Activated CD8-positive, alpha-beta memory T cell treated with anti-CD3 and anti-CD28 coated beads for 36 hours (primary cell): ENCODE measurements around the gene MINDY1. TPM values are rescaled to one million over a fixed set of nuclear protein-coding genes. Genes with fewer than 3 reads are reported as not detected.

ENCODE experiments used
- CTCF ChIA-PET: fragments of 350-600 bp; sonication (Branson Sonifier 250); formaldehyde crosslinking; loops from one replicate; lab custom pipeline; 2021; ENCODE audit warnings: antibody characterized with exemption; lab: Charles Lee
- POLR2A ChIA-PET: fragments of 350-600 bp; sonication (Branson Sonifier 250); formaldehyde crosslinking; loops from one replicate; lab custom pipeline; 2021; ENCODE audit warnings: antibody characterized with exemption; lab: Charles Lee
- total RNA-seq, 2 experiments: library from RNA; stranded (reverse); gene quantifications; one replicate each; pipeline ENCODE4 v1.2.3, GENCODE V29; 2021

MINDY1 gene
- 1 to 10 TPM; 4.8 to 5.7 TPM for total RNA-seq

- POLR2A ChIA-PET = interaction anchor here (0.7 to 1.8 kb wide), 6 partner anchors 33 to 445 kb away, joined by 3 to 7 read pairs (median 3); partner anchors contain the start of genes C1orf56, CDC42SE1, ENSA and MCL1
- CTCF ChIA-PET = interaction anchor here (1.2 to 3.3 kb wide), 6 partner anchors 11 to 54 kb away, joined by 3 to 15 read pairs (median 3); partner anchors contain the start of genes CDC42SE1 and MLLT11
Measured at GRCh38 chr1:151006327-151007052, at the start of gene MINDY1. MINDY1 (minus strand) TSS chr1:151006902; CDS start chr1:151002617, 4,285 bp downstream.

GRCh38 chr1:151056149-151056548 lies 49.4 kb upstream of the MINDY1 start:
- ChIA-PET POLR2A (interaction anchor here (1.4 to 1.6 kb wide), 2 partner anchors 8 to 14 kb away, joined by 3 to 7 read pairs; partner anchors contain the start of genes C1orf56 and GABPB2), CTCF (interaction anchor here (4.5 kb wide), 1 partner anchor 15 kb away, joined by 16 read pairs; the partner anchor contains the start of gene GABPB2)

DNA sequence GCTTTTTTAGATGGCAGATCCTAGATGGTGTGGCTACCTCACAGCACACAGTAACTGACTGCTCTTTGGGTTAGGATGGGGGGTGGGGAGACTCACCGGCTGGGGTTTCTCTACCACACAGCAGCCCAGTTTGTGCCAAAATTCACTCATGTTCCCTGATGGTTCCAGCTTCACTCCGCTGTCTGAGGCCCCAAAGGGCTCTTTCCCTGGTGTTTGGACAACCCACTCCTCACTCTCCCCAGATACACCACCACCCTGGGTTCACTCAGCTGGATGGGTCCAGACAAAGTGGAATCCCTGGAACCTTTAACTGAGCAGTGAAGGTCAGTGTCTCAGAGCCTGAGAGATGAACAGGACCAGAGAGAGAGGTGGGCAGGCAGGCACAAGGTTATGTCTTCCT lies 48.9 kb upstream of the MINDY1 start:
- CTCF ChIA-PET = interaction anchor here (0.9 kb wide), 1 partner anchor 76 kb away, joined by 3 read pairs; no protein-coding TSS in a partner anchor

DNA sequence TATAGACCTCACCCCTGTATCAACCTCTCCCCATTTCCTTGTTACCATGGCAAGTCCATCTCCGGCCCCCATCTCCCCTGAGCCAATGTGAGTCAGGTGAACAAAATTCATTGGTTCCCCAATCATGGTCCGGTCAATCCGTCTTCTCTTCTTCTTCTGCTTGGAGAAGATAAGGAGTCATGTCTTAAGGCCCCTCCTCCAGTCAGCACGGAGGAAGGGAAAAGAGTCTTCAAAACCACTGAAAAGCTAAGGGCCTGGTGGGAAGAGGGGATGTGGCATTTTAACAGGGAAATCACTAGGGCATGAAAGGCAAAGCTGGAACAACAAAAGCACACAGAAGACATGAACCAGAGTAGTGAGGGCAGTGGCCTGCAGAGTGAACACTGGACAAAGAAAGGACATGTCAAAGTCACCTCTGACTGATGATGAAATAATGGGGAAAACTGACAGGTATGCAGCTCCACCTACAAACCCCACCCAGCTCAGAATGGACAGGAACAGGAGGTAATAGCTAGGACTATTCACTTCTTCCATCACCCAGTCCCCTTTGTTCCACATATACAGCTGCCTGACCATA lies 48.4 kb upstream of the MINDY1 start:
- ChIA-PET CTCF (interaction anchor here (0.9 kb wide), 1 partner anchor 75 kb away, joined by 3 read pairs; no protein-coding TSS in a partner anchor), POLR2A (interaction anchor here (1.6 kb wide), 1 partner anchor 15 kb away, joined by 7 read pairs; the partner anchor contains the start of gene GABPB2)

More for the DNA sequence above, 48.9 kb upstream of the MINDY1 start:
- POLR2A ChIA-PET = interaction anchor here (1.6 kb wide), 1 partner anchor 14 kb away, joined by 7 read pairs; the partner anchor contains the start of gene GABPB2

DNA sequence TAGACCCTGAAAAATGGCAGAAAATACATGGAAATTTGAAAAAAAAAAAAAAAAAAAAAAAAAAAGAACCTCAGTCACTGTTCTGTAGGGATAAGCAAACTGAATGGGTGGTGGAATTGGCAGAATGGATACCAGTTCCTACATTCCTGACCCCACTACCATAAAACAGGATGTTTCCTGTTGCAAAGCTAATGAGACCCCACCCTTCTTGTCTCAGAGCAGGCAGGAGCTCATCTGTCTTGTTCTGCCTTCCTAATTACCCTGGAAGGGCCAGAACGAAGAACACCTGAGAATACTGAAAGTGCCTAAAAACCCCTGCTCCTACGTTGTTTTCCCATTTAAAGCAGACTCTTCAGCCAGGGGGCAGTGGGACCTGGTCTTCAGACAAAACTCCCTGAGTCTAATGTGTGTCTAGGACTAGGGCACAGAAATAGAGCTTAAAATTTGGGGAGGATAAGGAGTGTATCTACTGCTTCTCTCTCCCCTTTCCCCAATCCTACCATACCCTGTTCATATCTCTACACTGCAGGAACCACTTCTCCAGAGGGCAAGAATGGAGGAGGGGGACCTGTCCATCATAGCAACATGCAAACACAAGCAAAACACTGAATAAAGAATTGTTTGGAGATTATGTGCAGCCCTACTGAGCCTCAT lies 44.8 kb upstream of the MINDY1 start:
- ChIA-PET POLR2A (interaction anchor here (0.6 kb wide), 1 partner anchor 100 kb away, joined by 5 read pairs; no protein-coding TSS in a partner anchor), CTCF (interaction anchor here (0.7 kb wide), 1 partner anchor 48 kb away, joined by 3 read pairs; no protein-coding TSS in a partner anchor)

DNA sequence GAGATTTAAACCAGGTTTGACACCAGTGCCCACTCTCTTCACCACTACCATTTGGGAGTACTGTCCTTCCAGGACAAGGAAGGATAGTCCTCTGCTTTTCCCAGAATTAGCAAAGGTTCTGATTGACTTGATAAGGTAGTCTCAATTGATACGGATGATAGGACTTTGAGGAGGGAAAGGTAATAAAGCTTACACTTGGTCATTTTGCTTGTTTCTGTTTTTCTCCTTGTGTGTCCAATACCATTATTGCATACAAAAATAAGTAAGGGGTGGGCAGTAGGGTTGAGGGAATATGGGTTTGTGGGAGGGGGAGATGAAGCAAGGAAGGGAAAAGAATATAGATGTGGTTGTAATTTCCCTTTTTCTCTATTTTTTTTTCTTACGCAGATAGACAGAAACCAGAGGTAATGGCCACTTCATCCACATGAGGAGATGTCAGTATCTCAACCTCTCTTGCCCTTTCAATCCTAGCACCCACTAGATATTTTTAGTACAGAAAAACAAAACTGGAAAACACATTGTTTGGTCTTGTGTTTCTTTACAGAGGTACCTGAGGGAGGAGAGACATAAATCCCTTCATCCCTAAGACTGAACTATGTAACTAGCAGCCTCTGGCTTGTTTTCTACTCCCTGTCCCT lies 43.5 kb upstream of the MINDY1 start:
- CTCF ChIA-PET = interaction anchor here (1.0 kb wide), 1 partner anchor 26 kb away, joined by 5 read pairs; no protein-coding TSS in a partner anchor

DNA sequence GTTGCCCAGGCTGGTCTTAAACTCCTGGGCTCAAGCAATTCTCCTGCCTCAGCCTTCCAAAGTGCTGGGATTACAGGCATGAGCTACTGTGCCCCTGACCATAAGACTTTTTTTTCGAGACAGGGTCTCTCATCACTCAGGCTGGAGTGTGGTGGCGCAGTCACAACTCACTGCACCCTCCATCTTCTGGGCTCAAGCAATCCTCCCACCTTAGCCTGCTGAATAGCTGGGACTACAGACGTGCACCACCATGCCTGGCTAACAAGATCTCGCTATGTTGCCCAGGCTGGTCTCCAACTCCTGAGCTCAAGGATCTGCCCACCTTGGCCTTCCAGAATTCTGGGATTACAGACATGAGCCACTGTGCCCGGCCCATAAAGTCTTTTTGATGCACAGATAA lies 42.8 kb upstream of the MINDY1 start:
- ChIA-PET CTCF (interaction anchor here (1.0 kb wide), 1 partner anchor 25 kb away, joined by 5 read pairs; no protein-coding TSS in a partner anchor), POLR2A (interaction anchor here (0.9 kb wide), 1 partner anchor 8 kb away, joined by 3 read pairs; no protein-coding TSS in a partner anchor)

More for the DNA sequence above, 43.5 kb upstream of the MINDY1 start:
- POLR2A ChIA-PET = no interaction called here

GRCh38 chr1:151048645-151049032 lies 41.9 kb upstream of the MINDY1 start:
- POLR2A ChIA-PET = interaction anchor here (0.7 to 3.0 kb wide), 3 partner anchors 8 to 37 kb away, joined by 3 to 22 read pairs (median 4); partner anchors contain the start of genes CDC42SE1 and MLLT11
- CTCF ChIA-PET = interaction anchor here (1.0 to 1.5 kb wide), 5 partner anchors 9 to 24 kb away, joined by 3 to 7 read pairs (median 4); partner anchors contain the start of genes BNIPL and GABPB2

- POLR2A ChIA-PET = interaction anchor here (1.0 to 3.0 kb wide), 3 partner anchors 9 to 42 kb away, joined by 3 to 22 read pairs (median 3); partner anchors contain the start of genes CDC42SE1, MINDY1 and MLLT11
- CTCF ChIA-PET = interaction anchor here (0.6 to 1.5 kb wide), 9 partner anchors 10 to 120 kb away, joined by 3 to 7 read pairs (median 3); partner anchors contain the start of genes BNIPL and GABPB2
Measured at GRCh38 chr1:151047925-151048644, 41.4 kb upstream of the MINDY1 start.

DNA sequence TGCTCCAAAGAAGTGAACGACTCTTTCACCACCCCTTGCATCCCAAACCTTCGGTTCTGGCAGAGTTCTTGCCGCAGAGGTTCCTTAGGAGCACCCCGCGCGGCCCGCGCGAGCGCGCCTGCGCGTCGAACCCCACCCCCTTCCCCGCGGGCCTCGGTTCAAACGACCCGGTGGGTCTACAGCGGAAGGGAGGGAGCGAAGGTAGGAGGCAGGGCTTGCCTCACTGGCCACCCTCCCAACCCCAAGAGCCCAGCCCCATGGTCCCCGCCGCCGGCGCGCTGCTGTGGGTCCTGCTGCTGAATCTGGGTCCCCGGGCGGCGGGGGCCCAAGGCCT lies 40.9 kb upstream of the MINDY1 start, which contains the start of gene C1orf56:
C1orf56 (plus strand) TSS at position 161 of the 334 bp plus-strand sequence; CDS start at position 258, 97 bp downstream.
- CTCF ChIA-PET = interaction anchor here (0.8 to 1.5 kb wide), 7 partner anchors 10 to 68 kb away, joined by 3 to 7 read pairs (median 3); partner anchors contain the start of gene GABPB2
- POLR2A ChIA-PET = interaction anchor here (1.0 to 3.0 kb wide), 3 partner anchors 9 to 41 kb away, joined by 3 to 22 read pairs (median 3); partner anchors contain the start of genes CDC42SE1, MINDY1 and MLLT11

GRCh38 chr1:151043163-151043562 lies 36.5 kb upstream of the MINDY1 start:
- POLR2A ChIA-PET = no interaction called here

DNA sequence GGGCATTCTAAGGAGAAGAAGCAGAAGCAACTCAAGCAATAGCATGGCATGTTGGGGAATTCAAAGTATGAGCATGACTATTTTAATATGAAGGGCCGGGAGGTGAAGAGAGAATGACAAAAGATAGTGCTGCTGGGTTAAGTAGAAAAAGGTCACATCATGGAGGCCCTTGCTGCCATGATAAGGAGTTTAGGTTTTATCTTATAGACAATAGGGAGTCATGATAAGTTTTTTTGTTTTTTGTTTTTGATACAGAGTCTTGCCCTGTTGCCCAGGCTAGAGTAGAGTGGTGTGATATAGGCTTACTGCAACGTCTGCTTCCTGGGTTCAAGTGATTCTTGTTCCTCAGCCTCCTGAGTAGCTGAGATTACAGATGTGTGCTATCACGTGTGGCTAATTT lies 32.8 kb upstream of the MINDY1 start:
- ChIA-PET CTCF (no interaction called here), POLR2A (no interaction called here)

More at GRCh38 chr1:151043163-151043562, 36.5 kb upstream of the MINDY1 start:
- CTCF ChIA-PET = interaction anchor here (1.4 to 2.6 kb wide), 3 partner anchors 16 to 18 kb away, joined by 4 to 11 read pairs (median 7); partner anchors contain the start of gene CDC42SE1

GRCh38 chr1:151037032-151037431 lies 30.3 kb upstream of the MINDY1 start:
- POLR2A ChIA-PET = no interaction called here

GRCh38 chr1:151036356-151036755 lies 29.7 kb upstream of the MINDY1 start, which contains the start of gene BNIPL:
BNIPL (plus strand) TSS chr1:151036586; CDS start chr1:151036726, 140 bp downstream.
- ChIA-PET POLR2A (no interaction called here), CTCF (interaction anchor here (1.2 kb wide), 1 partner anchor 12 kb away, joined by 3 read pairs; no protein-coding TSS in a partner anchor)

More at GRCh38 chr1:151037032-151037431, 30.3 kb upstream of the MINDY1 start:
- CTCF ChIA-PET = interaction anchor here (1.2 kb wide), 1 partner anchor 11 kb away, joined by 3 read pairs; no protein-coding TSS in a partner anchor

GRCh38 chr1:151035167-151035566 lies 28.5 kb upstream of the MINDY1 start:
- ChIA-PET POLR2A (no interaction called here), CTCF (interaction anchor here (1.3 kb wide), 1 partner anchor 10 kb away, joined by 4 read pairs; no protein-coding TSS in a partner anchor)

DNA sequence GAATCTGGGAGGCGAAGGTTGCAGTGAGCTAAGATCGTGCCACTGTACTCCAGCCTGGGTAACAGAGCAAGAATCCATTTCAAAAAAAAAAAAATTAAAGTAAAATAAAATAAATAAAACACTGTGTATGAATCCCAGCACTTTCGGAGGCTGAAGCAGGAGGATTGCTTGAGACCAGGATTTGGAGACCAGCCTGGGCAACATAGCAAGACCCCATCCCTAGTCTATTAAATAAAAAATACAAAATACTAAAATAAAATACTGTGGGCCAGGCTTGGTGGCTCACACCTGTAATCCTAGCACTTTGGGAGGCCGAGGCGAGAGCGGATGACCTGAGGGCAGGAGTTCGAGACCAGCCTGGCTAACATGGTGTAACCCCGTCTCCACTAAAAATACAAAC lies 25.5 kb upstream of the MINDY1 start:
- POLR2A ChIA-PET = no interaction called here
- CTCF ChIA-PET = no interaction called here
